Measurements from ENCODE around the gene ULK4.
"Not testable (repeated sequence)": the region's sequence is repeated elsewhere in the genome, so short reads cannot be mapped to it uniquely, and the experiment has no call there.

ULK4 gene

DNA sequence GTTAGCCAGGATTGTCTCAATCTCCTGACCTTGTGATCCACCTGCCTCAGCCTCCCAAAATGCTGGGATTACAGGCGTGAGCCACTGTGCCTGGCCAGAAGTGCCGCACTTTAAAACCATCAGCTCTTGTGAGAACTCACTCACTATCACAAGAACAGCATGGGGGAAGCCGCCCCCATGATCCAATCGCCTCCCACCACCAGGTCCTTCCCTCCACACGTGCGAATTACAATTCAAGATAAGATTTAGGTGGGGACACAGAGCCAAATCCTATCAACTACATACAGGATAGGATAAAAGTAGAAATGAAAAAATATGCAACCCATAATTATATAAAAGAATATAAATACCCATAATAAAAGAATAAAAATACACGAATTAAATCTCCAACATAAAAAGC, 199.0 kb downstream of the ULK4 start:
- not testable (repeated sequence) for DNase-seq (ENCODE audit: low spot score)

DNA sequence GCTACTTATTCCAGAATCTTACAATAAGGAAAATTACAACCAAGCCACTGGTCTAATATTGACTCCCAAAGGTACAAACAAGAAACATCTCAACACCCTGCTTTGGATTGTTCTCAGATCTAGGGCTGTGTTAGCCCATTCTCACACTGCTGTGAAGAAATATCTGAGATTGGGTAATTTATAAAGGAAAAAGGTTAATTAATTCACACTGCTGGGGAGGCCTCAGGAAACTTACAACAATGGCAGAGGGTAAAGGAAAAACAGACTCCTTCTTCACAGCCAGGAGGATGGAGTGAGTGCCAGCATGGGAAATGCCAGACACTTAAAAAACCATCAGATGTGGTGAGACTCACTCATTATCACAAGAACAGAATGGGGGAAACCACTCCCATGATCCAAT, 208.3 kb downstream of the ULK4 start:
- DNase-seq (ENCODE audit: low spot score) = no peak

DNA sequence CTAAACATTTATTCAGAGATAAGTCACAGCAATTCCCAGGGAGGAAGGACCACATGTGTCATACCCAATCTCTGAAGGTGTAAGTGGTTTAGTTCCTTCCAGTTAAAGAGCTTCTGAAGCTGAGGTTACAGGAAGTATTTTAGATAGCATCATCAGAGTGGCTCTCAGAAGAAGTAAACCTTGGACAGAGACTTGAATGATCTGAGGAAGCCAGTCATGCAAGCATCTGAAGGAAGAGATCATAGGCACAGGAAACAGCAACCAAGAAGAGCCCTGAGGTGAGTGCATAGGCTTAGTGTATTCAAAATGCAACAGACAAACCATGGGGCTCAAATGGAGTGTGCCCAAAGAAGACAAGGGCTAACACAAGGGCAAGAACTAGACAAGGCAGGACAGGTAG, 210.3 kb downstream of the ULK4 start:
- no peak for DNase-seq (ENCODE audit: low spot score)

DNA sequence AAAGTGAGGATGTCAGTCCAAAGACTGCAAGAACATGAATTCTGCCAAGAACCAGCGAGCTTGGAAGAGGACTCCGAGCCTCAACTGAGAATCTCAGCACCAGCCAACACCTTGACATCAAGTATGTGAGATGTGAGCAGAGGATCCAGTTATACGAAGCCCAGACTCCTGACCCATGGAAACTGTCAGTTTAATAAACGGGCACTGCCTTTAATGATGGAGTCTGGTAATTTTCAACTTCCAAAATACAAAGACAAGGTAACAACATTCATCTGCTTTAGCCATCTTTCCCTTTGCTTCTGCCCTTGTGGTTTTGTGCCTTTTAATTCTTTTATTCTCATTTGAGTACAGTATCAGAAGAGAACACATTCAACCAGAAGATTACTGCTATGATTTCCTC, 211.9 kb downstream of the ULK4 start:
- no peak for DNase-seq (ENCODE audit: low spot score)

DNA sequence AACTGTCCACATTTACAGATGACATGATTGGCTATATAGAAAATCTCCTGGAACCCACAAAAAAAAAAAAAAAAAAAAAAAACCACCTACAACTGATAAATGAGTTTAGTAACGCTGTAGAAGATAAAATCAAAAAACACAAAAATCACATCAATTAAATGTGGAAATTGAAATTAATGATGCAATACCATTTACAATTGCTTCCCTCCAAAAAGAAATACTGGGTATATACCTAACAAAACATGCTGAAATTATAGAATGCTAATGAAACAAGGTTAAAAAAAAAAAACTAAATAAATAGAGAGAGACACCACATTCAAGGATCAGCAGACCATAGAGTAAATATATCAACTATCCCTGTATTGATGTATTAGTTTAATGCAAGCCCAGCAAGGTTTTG, 215.7 kb downstream of the ULK4 start:
- DNase-seq (ENCODE audit: low spot score) = no peak

DNA sequence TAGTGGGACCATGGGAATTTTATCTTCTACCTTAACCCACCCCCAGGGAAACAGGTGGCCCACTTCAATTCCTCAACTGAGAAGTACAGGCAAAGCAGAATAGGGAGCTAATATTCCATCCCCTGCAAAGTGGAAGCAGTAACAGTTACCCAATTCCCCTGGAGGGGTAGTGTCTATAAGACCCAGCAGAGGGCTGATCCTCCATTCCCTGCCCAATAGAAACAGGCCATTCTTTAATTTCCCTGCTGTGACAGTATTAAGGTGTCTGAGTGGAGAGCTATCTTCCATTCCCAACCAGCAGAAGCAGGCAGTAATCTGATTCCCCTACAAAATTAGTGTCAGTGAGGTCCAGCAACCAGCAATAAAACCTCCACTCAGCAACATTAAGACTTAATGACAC, 219.8 kb downstream of the ULK4 start:
- no peak for DNase-seq (ENCODE audit: low spot score)

DNA sequence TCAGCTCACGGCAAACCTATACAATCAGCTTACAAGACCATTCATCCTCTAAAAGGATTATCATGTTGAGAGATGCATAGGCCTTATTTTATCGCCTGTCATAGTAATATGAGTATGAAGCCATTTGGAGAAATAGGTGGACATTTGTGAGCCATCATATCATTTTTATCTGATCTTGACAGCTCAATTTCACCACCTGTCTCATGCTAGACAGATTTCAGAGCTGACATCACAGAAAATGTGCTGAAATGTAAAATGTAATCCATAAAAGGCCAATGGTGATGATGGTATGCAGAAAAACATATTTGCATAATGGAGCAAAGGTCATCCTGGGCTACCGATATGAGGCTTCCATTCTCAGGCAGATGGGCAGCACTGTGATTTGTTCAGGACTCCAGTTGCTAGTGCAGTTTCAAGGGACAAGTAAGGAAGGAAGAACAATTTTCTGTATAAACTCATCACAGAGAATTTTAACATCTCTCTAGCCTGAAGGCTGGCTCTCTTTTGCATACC, 221.5 kb downstream of the ULK4 start:
- DNase-seq (ENCODE audit: low spot score) = no peak

DNA sequence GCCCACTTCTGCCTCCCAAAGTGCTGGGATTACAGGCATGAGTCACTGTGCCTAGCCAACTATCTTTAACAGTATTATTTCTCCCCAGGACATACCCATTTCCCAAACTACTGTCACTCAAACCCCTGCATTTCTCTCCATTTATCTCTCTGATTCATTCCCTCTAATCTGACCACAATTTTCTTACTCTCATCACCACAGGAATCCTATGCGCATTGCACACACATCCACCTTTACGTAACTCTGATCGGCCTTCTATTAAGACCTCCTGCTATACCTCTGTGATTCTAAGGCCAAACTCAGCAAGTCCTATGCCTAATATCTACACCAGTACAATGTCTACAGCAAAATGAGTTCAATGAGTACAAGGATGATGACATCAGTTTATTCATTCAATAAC, 235.0 kb downstream of the ULK4 start:
- no peak for DNase-seq (ENCODE audit: low spot score)

DNA sequence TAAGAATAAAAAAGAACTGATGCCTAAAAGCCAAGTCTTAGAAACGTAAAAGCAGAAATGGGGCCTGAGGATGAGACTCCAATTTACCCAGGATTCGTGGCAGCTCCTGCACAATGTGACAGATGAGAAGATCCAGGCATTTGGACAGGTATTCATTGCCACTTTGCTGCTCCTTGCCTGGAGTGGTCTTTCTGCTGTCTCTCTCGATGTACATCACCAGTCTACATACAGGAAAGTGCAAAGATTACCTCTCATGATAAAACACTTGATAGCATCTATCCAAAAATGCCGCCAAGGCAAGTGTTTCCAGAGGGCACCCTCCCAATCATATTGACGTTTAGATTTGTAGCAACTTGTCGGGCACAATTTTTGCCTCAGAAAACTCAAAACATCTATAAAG, 244.3 kb downstream of the ULK4 start:
- DNase-seq (ENCODE audit: low spot score) = no peak

DNA sequence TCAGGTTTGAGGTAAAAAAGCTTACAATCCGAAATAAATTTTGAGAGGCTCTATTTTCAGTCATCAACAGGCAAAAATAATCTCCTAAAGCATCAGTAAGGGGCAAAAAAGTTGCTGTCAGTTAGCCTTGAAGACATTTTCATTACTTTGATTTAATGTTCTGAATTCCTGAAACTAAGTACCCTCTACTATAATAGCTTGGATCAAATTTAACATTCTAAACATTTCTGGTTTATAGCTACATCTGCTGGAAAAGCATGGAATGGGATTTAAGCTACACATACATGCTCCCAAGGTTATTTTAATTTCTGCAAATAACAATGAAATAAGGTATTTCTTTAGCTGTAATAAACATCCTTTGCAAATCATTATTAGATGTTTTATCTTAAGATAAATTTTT, 245.4 kb downstream of the ULK4 start:
- no peak for DNase-seq (ENCODE audit: low spot score)

DNA sequence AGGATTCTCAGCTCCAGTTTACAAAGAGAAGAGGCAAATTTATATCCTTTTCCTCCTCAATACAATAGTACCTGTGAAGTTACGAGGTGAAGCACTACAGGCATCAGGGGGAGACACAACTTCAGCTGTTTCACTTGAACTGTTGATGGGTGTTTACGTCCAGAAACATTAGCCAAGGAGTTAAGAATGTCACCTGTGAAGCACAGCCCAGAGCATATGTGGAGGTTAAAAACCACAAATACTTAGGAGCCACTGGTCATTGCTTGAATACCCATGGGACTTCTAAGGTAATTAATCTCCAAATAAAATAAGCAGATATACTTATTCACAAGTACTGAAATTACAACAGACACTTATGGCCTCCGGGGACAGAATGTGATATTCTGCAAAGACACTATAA, 246.5 kb downstream of the ULK4 start:
- no peak for DNase-seq (ENCODE audit: low spot score)

DNA sequence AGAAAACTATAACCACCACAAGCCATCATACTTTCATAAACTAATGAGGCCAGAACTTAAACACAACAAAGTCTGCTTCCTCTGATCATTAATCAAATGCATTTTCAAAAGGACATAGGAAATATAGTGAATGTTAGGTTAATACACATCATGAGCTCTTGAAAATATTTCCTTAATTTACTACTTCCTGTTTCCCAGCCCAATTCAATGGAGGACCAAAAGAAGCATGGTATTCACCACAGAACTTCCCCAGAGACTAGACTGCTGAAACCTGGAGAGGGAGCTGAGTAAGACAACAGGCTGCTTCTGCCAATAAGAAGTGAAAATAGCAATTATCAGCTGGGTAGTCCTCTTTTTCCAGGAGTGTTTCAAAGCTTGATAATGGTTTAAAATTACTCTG, 250.3 kb downstream of the ULK4 start:
- DNase-seq (ENCODE audit: low spot score) = no peak

DNA sequence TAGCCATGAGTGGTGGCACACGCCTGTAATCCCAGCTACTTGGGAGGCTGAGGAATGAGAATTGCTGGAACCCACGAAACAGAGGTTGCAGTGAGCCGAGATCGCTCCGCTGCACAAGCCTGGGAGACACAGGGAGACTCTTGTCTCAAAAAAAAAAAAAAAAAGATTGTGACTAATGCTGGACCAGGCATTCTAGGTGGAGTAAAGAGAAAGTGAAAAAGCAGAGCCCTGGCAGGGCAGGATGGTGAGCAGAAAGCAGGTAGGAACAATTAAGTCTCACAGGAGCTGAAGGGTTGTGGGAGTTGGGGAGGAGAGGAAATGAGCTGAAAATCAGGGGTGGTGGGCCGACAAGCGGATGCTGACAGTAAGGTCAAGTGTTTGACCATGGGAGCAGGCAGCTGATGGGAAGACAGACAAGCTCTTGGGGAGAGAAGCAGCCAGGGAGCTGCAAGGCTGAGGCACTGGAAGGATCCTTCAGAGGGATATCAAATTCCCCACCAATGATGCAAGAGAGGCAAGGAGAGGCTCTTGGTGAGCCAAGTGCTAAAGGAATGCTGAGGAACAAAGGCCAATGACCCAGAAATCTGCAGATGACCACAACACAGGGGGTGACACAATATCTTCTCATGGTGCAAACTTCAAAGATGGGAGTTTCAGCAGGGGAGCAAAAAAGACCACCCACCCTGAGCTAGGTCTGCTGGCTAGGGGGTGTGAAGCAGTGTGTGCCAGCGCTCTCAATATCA, 251.1 kb downstream of the ULK4 start:
- DNase-seq (ENCODE audit: low spot score) = no peak

DNA sequence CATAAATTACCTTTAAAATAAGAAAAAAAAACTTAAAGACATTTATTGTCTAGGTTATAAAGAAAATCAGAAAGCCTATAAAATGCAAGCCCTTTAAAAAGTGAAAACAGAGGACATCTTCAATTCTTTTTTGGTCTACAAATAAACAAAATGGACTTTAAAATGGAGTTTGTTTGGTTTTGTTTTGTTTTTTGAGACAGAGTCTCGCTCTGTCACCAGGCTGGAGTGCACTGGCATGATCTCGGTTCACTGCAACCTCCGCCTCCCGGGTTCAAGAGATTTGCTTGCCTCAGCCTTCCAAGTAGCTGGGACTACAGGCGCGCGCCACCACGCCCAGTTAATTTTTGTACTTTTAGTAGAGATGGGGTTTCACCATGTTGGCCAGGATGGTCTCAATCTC, 252.7 kb downstream of the ULK4 start:
- DNase-seq (ENCODE audit: low spot score) = not testable (repeated sequence)

DNA sequence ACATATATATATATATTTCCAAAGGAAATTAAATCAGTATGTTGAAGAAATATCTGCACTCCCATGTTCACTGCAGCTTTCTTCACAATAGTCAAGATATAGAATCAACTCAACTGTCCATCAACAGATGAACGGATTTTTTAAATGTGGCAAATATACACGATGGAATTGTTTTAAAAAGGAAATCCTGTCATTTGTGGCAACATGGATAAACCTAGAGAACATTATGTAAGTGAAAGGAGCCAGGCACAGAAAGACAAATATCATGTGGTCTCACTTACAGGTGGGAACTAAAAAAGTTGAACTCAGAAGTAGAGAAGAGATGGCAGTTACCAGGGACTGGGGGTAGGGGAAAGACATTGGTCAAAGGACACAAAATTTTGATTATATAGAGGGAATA, 253.7 kb downstream of the ULK4 start:
- no peak for DNase-seq (ENCODE audit: low spot score)

DNA sequence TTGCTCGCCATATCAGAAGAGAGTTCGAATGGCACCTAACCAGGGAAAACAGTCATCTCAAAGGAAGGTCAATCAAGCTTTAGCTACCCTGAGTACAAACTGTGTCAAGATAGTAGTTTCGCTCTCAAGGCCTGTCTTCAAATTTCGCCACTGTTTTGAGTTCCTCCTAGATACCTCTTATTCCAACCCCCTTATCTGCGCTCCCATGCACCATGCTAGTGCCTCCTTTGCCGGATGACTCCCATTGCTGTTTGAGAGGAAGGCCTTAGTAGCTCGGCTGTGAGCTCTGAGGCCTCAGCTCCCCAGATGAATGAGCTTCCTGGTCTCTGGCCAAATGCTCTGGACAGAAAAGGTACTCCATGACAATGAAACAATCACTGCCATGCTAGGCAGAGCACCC, 256.0 kb downstream of the ULK4 start:
- DNase-seq (ENCODE audit: low spot score) = no peak

DNA sequence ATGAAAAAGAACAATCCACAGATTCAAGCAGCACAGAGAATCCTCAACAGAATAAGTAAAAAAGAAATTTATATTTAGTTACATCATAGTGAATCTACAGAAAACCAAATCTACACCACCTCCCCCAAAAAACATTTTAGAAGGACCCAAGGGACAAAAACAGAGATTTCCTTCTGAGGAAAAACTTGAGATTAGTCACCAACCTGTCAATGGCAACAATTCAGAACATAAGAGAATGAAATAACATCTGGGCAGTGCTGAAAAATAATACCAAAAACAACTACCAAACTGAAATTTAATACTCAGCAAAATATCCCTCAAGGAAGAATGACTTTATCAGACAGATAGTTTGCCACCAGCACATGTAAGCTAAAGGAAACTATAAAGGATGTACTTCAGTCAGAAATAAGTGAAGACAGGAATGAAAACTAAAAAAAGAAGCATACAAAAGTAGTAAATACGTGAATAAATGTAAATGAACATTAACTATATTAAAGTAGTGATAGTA, 260.7 kb downstream of the ULK4 start:
- no peak for DNase-seq (ENCODE audit: low spot score)

DNA sequence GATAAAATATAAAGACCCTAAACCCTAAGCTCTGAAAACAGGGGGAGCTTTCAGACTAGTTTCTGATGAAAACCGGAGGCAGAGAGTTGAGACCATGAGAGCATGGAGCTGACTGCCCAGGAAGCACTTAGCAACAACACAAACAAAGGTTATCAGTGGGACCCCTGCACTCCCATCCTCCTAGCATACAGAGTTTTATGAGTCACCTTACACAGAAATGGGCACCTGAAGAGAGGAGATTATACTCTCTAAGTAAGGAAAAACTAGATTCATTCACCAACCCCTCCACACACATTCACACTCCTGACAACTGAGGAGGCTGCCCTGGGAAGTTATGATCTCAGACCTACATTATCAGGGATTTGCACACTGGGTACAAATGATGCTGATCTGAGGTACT, 261.7 kb downstream of the ULK4 start:
- DNase-seq (ENCODE audit: low spot score) = no peak

DNA sequence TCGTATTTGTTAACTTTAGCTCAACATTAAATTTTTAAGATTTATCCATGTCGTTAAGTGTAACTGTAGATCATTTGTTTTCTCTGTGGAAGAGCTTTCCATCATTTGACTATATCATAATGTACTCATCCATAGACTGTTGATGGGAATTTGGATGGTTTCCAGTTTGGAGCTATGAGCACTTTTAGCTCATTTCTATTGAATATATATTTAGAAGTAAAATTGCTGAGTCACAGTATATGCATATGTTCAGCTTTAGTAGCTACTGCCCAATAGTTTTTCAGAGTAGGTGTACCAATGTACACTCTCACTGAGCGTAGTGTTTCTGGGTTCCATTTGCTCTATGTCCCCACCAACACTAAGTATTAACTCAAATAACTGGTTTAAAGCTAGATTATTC, 263.0 kb downstream of the ULK4 start:
- no peak for DNase-seq (ENCODE audit: low spot score)

DNA sequence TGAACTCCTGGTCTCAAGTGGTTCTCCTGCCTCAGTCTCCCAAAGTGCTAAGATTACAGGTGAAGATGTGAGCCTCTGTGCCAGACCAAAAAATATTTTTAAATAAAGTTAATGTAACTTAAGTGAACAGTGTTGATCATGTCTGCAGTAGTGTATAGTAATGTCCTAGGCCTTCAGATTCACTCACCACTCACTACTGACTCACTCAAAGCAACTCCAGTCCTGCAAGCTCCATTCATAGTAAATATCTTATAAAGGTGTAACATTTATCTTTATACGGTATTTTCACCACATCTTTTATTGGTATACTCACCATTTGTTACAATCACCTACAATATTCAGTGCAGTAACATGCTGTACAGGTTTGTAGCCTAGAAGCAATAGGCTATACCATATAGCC, 264.2 kb downstream of the ULK4 start:
- DNase-seq (ENCODE audit: low spot score) = no peak

DNA sequence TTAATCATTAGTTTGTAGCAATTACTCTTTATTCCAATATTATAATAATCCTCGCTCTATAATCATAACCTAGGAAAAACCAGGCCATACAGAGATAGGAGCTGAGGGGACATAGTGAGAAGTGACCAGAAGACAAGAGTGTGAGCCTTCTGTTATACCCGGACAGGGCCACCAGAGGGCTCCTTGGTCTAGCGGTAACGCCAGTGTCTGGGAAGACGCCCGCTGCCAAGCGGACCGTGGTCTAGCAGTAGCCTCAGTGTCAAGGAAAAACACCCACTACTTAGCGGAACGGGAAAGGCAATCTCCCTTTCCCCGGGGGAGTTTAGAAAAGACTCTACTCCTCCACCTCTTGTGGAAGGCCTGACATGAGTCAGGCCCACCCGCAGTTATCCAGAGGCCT, 266.1 kb downstream of the ULK4 start:
- DNase-seq (ENCODE audit: low spot score) = not testable (repeated sequence)

DNA sequence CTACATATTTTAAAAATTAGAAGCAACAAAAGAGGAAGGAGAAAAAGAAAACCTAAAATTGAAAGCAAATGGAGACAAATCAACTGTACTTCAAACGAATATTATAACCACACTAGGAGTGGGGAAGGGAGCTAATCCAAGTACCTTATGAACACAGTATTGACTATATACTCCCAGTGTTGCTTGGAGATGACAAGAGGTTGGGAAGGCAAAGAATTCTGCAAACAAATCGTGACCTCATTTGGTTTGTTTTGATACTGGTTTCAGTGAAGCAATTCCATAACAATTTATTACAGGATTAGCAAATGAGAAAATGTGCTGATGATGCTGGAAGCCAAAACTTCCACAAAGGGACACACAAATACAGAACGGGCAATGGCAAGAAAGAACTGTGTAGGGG, 268.1 kb downstream of the ULK4 start:
- no peak for DNase-seq (ENCODE audit: low spot score)

DNA sequence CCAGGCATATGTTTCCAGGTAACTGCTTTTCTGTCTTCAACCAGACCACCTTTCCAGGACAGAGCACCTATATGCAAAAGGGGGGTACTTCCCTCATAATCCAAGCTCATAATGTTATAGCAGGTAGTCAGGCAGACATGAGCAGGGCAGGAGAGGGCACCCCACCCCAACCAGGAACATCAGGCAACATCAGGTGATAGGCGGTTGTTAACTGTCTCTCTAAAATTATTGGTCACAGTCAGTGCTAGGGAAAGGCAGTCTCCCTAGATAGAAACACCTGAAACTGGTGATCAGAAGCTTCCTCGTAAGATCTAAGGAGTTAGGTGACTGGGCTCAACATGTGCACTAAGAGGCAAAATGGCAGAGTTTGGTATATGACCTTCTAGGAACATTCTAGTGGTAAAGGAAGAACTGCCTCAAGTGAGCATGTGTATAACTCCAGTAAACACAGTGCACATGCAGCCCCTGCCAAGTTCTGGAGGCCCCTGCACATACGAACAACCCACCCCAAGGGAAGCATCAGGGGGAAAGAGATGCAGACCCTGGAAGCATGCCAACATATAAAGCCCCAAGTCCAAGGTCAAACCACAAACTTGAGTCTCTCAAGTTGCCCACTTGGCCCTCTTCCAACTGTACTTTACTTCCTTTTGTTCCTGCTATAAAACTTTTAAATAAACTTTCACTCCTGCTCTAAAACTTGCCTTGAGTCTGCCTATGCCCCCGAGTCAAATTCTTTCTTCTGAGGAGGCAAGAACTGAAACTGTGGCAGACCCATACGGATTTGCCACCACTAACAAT, 270.9 kb downstream of the ULK4 start:
- no peak for DNase-seq (ENCODE audit: low spot score)

Measured in hematopoietic multipotent progenitor cell treated with erythropoietin and hydrocortisone succinate and interleukin-3 and kit ligand, for 15 days (in vitro differentiated cells).